Activated naive CD4-positive, alpha-beta T cell treated with anti-CD3 and anti-CD28 coated beads, Interleukin-2, amount 50 U/mL, for 72 hours (primary cell): Measurements from ENCODE around the gene ADARB1. TPM values are rescaled to one million over a fixed set of nuclear protein-coding genes. Genes with fewer than 3 reads are reported as not detected.

Experiments
- ATAC-seq, 2 donors: fragments of 150-1000 bp; cut with Tn5 transposase; 2 replicates each; pipeline ENCODE4 v1.10.0; 2021; ENCODE audit warnings: mild to moderate bottlenecking in 2 of 2, moderate library complexity in 2 of 2
- DNase-seq, 2 donors: peaks; one replicate each; pipeline ENCODE4 v3.0.0; 2021 to 2022; ENCODE audit warnings: low spot score in 2 of 2
- H3K27ac Mint-ChIP-seq, 2 donors: one replicate each; pipeline ENCODE4 v1.8.0; 2022; ENCODE audit warnings: mild to moderate bottlenecking in 2 of 2, mixed read lengths in 2 of 2
- H3K36me3 Mint-ChIP-seq, 2 donors: one replicate each; pipeline ENCODE4 v1.8.0; 2022; ENCODE audit warnings: mixed read lengths in 2 of 2
- H3K9me3 Mint-ChIP-seq, 2 donors: one replicate each; pipeline ENCODE4 v1.8.0; 2022; ENCODE audit warnings: mixed read lengths in 2 of 2
- total RNA-seq, 2 donors: library from RNA; stranded (reverse); gene quantifications; one replicate each; pipeline ENCODE4 v1.2.3, GENCODE V29; 2022

Gene ADARB1
- total RNA-seq, 2 donors from 2014 or later, result 24.4 to 37.4 TPM

- DNase-seq (no peak), ATAC-seq (no peak)
- H3K36me3 Mint-ChIP-seq, result peaks cover 43 to 46% of the 10 kb centered on the region in 2 donors
Observed at GRCh38 chr21:45183852-45184251, 109.5 kb downstream of the ADARB1 start.

GRCh38 chr21:45184869-45185268, 110.5 kb downstream of the ADARB1 start:
- Mint-ChIP-seq H3K27ac (no peak overlapping the region), H3K36me3 (peaks cover 53 to 55% of the 10 kb centered on the region in 2 donors), H3K9me3 (peaks cover 19 to 33% of the 10 kb centered on the region in 2 donors)
- no peak for ATAC-seq
- no peak for DNase-seq

More at GRCh38 chr21:45183852-45184251, 109.5 kb downstream of the ADARB1 start:
- no peak overlapping the region for H3K27ac Mint-ChIP-seq
- peaks cover 15 to 23% of the 10 kb centered on the region in 2 donors for H3K9me3 Mint-ChIP-seq

GRCh38 chr21:45186709-45187108, 112.3 kb downstream of the ADARB1 start:
- peaks cover 24 to 41% of the 10 kb centered on the region in 2 donors for H3K9me3 Mint-ChIP-seq
- ATAC-seq, result no peak
- no peak overlapping the region for H3K27ac Mint-ChIP-seq
- H3K36me3 Mint-ChIP-seq, result peaks cover 66 to 68% of the 10 kb centered on the region in 2 donors
- no peak for DNase-seq

- no peak overlapping the region for H3K27ac Mint-ChIP-seq
- DNase-seq (no peak), ATAC-seq (no peak)
- H3K36me3 Mint-ChIP-seq, result peaks cover 68 to 71% of the 10 kb centered on the region in 2 donors
- peaks cover 24 to 41% of the 10 kb centered on the region in 2 donors for H3K9me3 Mint-ChIP-seq
Observed at GRCh38 chr21:45187646-45188045, 113.3 kb downstream of the ADARB1 start.

- H3K36me3 Mint-ChIP-seq, result peaks cover 63 to 81% of the 10 kb centered on the region in 2 donors
- H3K27ac Mint-ChIP-seq, result no peak overlapping the region
- no peak for DNase-seq
- no peak for ATAC-seq
- peaks cover 24 to 41% of the 10 kb centered on the region in 2 donors for H3K9me3 Mint-ChIP-seq
Observed at GRCh38 chr21:45190013-45190412, 115.6 kb downstream of the ADARB1 start.

- DNase-seq (no peak), ATAC-seq (no peak)
- Mint-ChIP-seq H3K36me3 (peaks cover 40 to 60% of the 10 kb centered on the region in 2 donors), H3K27ac (no peak overlapping the region), H3K9me3 (peaks cover 16 to 29% of the 10 kb centered on the region in 2 donors)
Observed at GRCh38 chr21:45192332-45192731, 118.0 kb downstream of the ADARB1 start.

GRCh38 chr21:45196620-45197019, 122.2 kb downstream of the ADARB1 start:
- Mint-ChIP-seq H3K36me3 (peaks cover 0 to 21% of the 10 kb centered on the region in 2 donors), H3K9me3 (no peaks in the 10 kb centered on the region), H3K27ac (no peak overlapping the region)
- ATAC-seq (no peak), DNase-seq (no peak)

- H3K36me3 Mint-ChIP-seq, result peaks cover 0 to 8% of the 10 kb centered on the region in 2 donors
- H3K9me3 Mint-ChIP-seq, result no peaks in the 10 kb centered on the region
- H3K27ac Mint-ChIP-seq, result no peak overlapping the region
- no peak for DNase-seq
- ATAC-seq, result no peak
Observed at GRCh38 chr21:45199201-45199600, 124.8 kb downstream of the ADARB1 start.

- DNase-seq (no peak), ATAC-seq (no peak)
- peak overlapping the region in 1 of 2 donors; percentile 91 for H3K27ac Mint-ChIP-seq
- peaks cover 0 to 3% of the 10 kb centered on the region in 2 donors for H3K36me3 Mint-ChIP-seq
- no peaks in the 10 kb centered on the region for H3K9me3 Mint-ChIP-seq
Observed at GRCh38 chr21:45200031-45200430, 125.7 kb downstream of the ADARB1 start.

GRCh38 chr21:45200581-45201296, 126.4 kb downstream of the ADARB1 start:
- DNase-seq, result no peak
- peak overlapping the region in 1 of 2 donors; percentile 91 for H3K27ac Mint-ChIP-seq
- no peaks in the 10 kb centered on the region for H3K9me3 Mint-ChIP-seq
- no peaks in the 10 kb centered on the region for H3K36me3 Mint-ChIP-seq
- no peak for ATAC-seq

- no peaks in the 10 kb centered on the region for H3K36me3 Mint-ChIP-seq
- peak overlapping the region; percentile 15 to 18 for H3K27ac Mint-ChIP-seq
- ATAC-seq (peak in 1 of 2 donors; percentile 7), DNase-seq (no peak)
- H3K9me3 Mint-ChIP-seq, result no peaks in the 10 kb centered on the region
Observed at GRCh38 chr21:45202344-45202743, 128.0 kb downstream of the ADARB1 start.

- ATAC-seq, result no peak
- H3K27ac Mint-ChIP-seq, result peak overlapping the region in 1 of 2 donors; percentile 66
Observed at GRCh38 chr21:45202889-45203288, 128.5 kb downstream of the ADARB1 start.

GRCh38 chr21:45203983-45204382, 129.6 kb downstream of the ADARB1 start:
- Mint-ChIP-seq H3K27ac (no peak overlapping the region), H3K36me3 (no peaks in the 10 kb centered on the region), H3K9me3 (no peaks in the 10 kb centered on the region)
- ATAC-seq, result no peak
- no peak for DNase-seq

More at GRCh38 chr21:45202889-45203288, 128.5 kb downstream of the ADARB1 start:
- no peak for DNase-seq
- Mint-ChIP-seq H3K36me3 (no peaks in the 10 kb centered on the region), H3K9me3 (no peaks in the 10 kb centered on the region)

GRCh38 chr21:45204395-45204794, 130.0 kb downstream of the ADARB1 start:
- no peak for DNase-seq
- ATAC-seq, result no peak
- no peak overlapping the region for H3K27ac Mint-ChIP-seq

GRCh38 chr21:45207839-45208626, 133.7 kb downstream of the ADARB1 start:
- DNase-seq, result no peak
- no peak for ATAC-seq
- H3K27ac Mint-ChIP-seq, result peak overlapping the region; percentile 3 to 57
- peaks cover 0 to 13% of the 10 kb centered on the region in 2 donors for H3K36me3 Mint-ChIP-seq
- no peaks in the 10 kb centered on the region for H3K9me3 Mint-ChIP-seq

More at GRCh38 chr21:45204395-45204794, 130.0 kb downstream of the ADARB1 start:
- H3K9me3 Mint-ChIP-seq, result no peaks in the 10 kb centered on the region
- no peaks in the 10 kb centered on the region for H3K36me3 Mint-ChIP-seq

GRCh38 chr21:45208627-45208951, 134.2 kb downstream of the ADARB1 start:
- peak; percentile 50 to 91 for ATAC-seq
- H3K36me3 Mint-ChIP-seq, result peaks cover 0 to 13% of the 10 kb centered on the region in 2 donors
- peak in 1 of 2 donors; percentile 22 for DNase-seq
- H3K9me3 Mint-ChIP-seq, result no peaks in the 10 kb centered on the region
- peak overlapping the region in 1 of 2 donors; percentile 3 for H3K27ac Mint-ChIP-seq

- no peaks in the 10 kb centered on the region for H3K9me3 Mint-ChIP-seq
- H3K27ac Mint-ChIP-seq, result peak overlapping the region in 1 of 2 donors; percentile 4
- ATAC-seq (peak in 1 of 2 donors; percentile 43), DNase-seq (no peak)
- H3K36me3 Mint-ChIP-seq, result peaks cover 0 to 13% of the 10 kb centered on the region in 2 donors
Observed at GRCh38 chr21:45209046-45209445, 134.7 kb downstream of the ADARB1 start.
